Left lung (tissue), 10 donors: ENCODE results near the gene SERPINB2. TPM values are rescaled to one million over a fixed set of nuclear protein-coding genes. Genes with fewer than 3 reads are reported as not detected.

Experiments
- ATAC-seq: fragments of 200-7000 bp; cut with Tn5 transposase; one replicate; pipeline ENCODE4 v1.9.1; 2020; ENCODE audit warnings: moderate library complexity
- DNase-seq, 4 donors: peaks; one replicate each; pipeline ENCODE4 v3.0.0-alpha.2; 2013 to 2020
- H3K27ac ChIP-seq, 2 donors: fragments of 200-600 bp; sonication (generic) in 1 of 2; one replicate each; pipeline versions ENCODE4 v1.5.0 to v1.8.0; 2020 to 2021
- H3K27me3 ChIP-seq, 2 donors: fragments of 200-600 bp; sonication (generic) in 1 of 2; one replicate each; pipeline versions ENCODE4 v1.5.0 to v1.8.0; 2020 to 2021
- H3K36me3 ChIP-seq, 2 donors: fragments of 200-600 bp; sonication (generic) in 1 of 2; one replicate each; pipeline versions ENCODE4 v1.5.0 to v1.8.0; 2020 to 2021
- H3K4me1 ChIP-seq, 2 donors: fragments of 200-600 bp; one replicate each; pipeline ENCODE4 v1.8.0; 2021
- H3K4me3 ChIP-seq, 2 donors: fragments of 200-600 bp; sonication (generic) in 1 of 2; one replicate each; pipeline versions ENCODE4 v1.5.0 to v1.8.0; 2020 to 2021; ENCODE audit warnings: mild to moderate bottlenecking in 1 of 2
- H3K9me3 ChIP-seq, 2 donors: fragments of 200-600 bp; sonication (generic) in 1 of 2; one replicate each; pipeline versions ENCODE4 v1.5.0 to v1.8.0; 2020 to 2021
- CTCF ChIP-seq, 2 donors: fragments of 200-600 bp; sonication (generic) in 1 of 2; IDR thresholded peaks; one replicate each; pipeline versions ENCODE4 v1.5.0 to v1.8.0; 2021; ENCODE audit warnings: antibody characterized with exemption in 2 of 2
- intact Hi-C, 2 donors: fragments of 100-400 bp; cut with DNase I; formaldehyde crosslinking; loops; one replicate each; pipeline versions ENCODE4 v1.11.2 to v1.14.2; 2022
- polyA plus RNA-seq, 6 donors: library from polyadenylated mRNA; unstranded; fragments of 120-200 nt; gene quantifications; one replicate each; pipeline ENCODE4 v1.2.1, GENCODE V29; 2013; ENCODE audit not compliant: insufficient read length in 6 of 6
- total RNA-seq, 2 donors: library from RNA; stranded (reverse); fragmentation: NEBNext Ultra II Directional; extraction: Animal tissue kit (Norgen Biotek cat#: 25700); gene quantifications; one replicate each; pipeline ENCODE4 v1.2.1, GENCODE V29; 2021
- donor health status: DM: no; HTN: yes; CAD: no.
- donor health status: DM: no; HTN: no; CAD: no.

Gene SERPINB2
- total and polyA plus RNA-seq, 8 donors: 0.13 to 3.5 (median 0.40) TPM; not detected in 1

- H3K4me3 ChIP-seq: no peak overlapping the region
- peak overlapping the region in 1 of 2 donors; percentile 78 for H3K27ac ChIP-seq
- DNase-seq: no peak
- no peak for ATAC-seq
- TF ChIP-seq CTCF (IDR thresholded peaks at IDR 0.05): no peak
- no peaks in the 10 kb centered on the region for H3K36me3 ChIP-seq
- H3K9me3 ChIP-seq: no peaks in the 10 kb centered on the region
- intact Hi-C loops: no loop called here
- H3K27me3 ChIP-seq: no peaks in the 10 kb centered on the region
- peaks cover 0 to 18% of the 10 kb centered on the region in 2 donors for H3K4me1 ChIP-seq
Measured at GRCh38 chr18:63868546-63868945, 19.0 kb upstream of the SERPINB2 start.

GRCh38 chr18:63869374-63869773 lies 18.1 kb upstream of the SERPINB2 start:
- Histone ChIP-seq H3K4me1 (peaks cover 0 to 18% of the 10 kb centered on the region in 2 donors), H3K27ac (peak overlapping the region in 1 of 2 donors; percentile 78), H3K27me3 (no peaks in the 10 kb centered on the region), H3K4me3 (no peak overlapping the region), H3K36me3 (no peaks in the 10 kb centered on the region), H3K9me3 (no peaks in the 10 kb centered on the region)
- DNase-seq: peak in 2 of 4 donors; percentile 53 to 58
- intact Hi-C loops: no loop called here
- peak; percentile 38 for ATAC-seq
- TF ChIP-seq CTCF (IDR thresholded peaks at IDR 0.05): no peak

- ATAC-seq (no peak), DNase-seq (no peak)
- Histone ChIP-seq H3K9me3 (no peaks in the 10 kb centered on the region), H3K27me3 (no peaks in the 10 kb centered on the region), H3K4me3 (no peak overlapping the region), H3K4me1 (peaks cover 0 to 18% of the 10 kb centered on the region in 2 donors), H3K36me3 (no peaks in the 10 kb centered on the region), H3K27ac (peak overlapping the region in 1 of 2 donors; percentile 78)
- no peak for TF ChIP-seq CTCF (IDR thresholded peaks at IDR 0.05)
- intact Hi-C loops: no loop called here
Measured at GRCh38 chr18:63869851-63870250, 17.7 kb upstream of the SERPINB2 start.

- DNase-seq: no peak
- Histone ChIP-seq H3K27ac (no peak overlapping the region), H3K4me1 (peaks cover 0 to 18% of the 10 kb centered on the region in 2 donors), H3K4me3 (no peak overlapping the region), H3K36me3 (no peaks in the 10 kb centered on the region), H3K27me3 (no peaks in the 10 kb centered on the region), H3K9me3 (no peaks in the 10 kb centered on the region)
- ATAC-seq: no peak
- no peak for TF ChIP-seq CTCF (IDR thresholded peaks at IDR 0.05)
- intact Hi-C loops: no loop called here
Measured at GRCh38 chr18:63871836-63872235, 15.7 kb upstream of the SERPINB2 start.

GRCh38 chr18:63872586-63872985 lies 14.9 kb upstream of the SERPINB2 start:
- H3K4me1 ChIP-seq: peaks cover 0 to 12% of the 10 kb centered on the region in 2 donors
- no peaks in the 10 kb centered on the region for H3K36me3 ChIP-seq
- no peaks in the 10 kb centered on the region for H3K27me3 ChIP-seq
- intact Hi-C loops: no loop called here
- DNase-seq (no peak), ATAC-seq (no peak)
- TF ChIP-seq CTCF (IDR thresholded peaks at IDR 0.05): no peak
- H3K27ac ChIP-seq: no peak overlapping the region
- H3K9me3 ChIP-seq: no peaks in the 10 kb centered on the region
- no peak overlapping the region for H3K4me3 ChIP-seq
